Spinal cord (tissue), 10 donors: ENCODE data around the gene TTYH3. TPM values are rescaled to one million over a fixed set of nuclear protein-coding genes. Genes with fewer than 3 reads are reported as not detected.

ENCODE experiments used
- DNase-seq, 6 donors: peaks; one replicate each; pipeline versions ENCODE4 v3.0.0 to v3.0.0-alpha.2; 2013 to 2015; ENCODE audit warnings: low spot score in 6 of 6, low read depth in 4 of 6
- H3K27ac ChIP-seq: one replicate; pipeline ENCODE4 v1.5.1; 2013; ENCODE audit warnings: low read depth, low read length, control low read depth
- H3K27me3 ChIP-seq: one replicate; pipeline ENCODE4 v1.6.1; 2013; ENCODE audit warnings: low read length; ENCODE audit not compliant: control insufficient read depth, insufficient read depth
- H3K36me3 ChIP-seq: one replicate; pipeline ENCODE4 v1.6.1; 2013; ENCODE audit warnings: low read length; ENCODE audit not compliant: control insufficient read depth, insufficient read depth
- H3K4me1 ChIP-seq: one replicate; pipeline ENCODE4 v1.6.1; 2013; ENCODE audit warnings: low read length; ENCODE audit not compliant: control insufficient read depth, insufficient read depth
- H3K4me3 ChIP-seq: one replicate; pipeline ENCODE4 v1.5.1; 2013; ENCODE audit warnings: low read depth, low read length, control low read depth
- H3K9me3 ChIP-seq: one replicate; pipeline ENCODE4 v1.6.1; 2013; ENCODE audit warnings: low read length; ENCODE audit not compliant: control insufficient read depth, insufficient read depth
- WGBS: methylation state at CpG from one replicate; pipeline ENCODE4 v1.1.5; 2013; ENCODE audit warnings: missing lambda C conversion rate; ENCODE audit not compliant: insufficient coverage; 5-methylcytosine and 5-hydroxymethylcytosine counted together
- polyA plus RNA-seq, 2 donors: library from polyadenylated mRNA; unstranded; fragments of 120-200 nt; gene quantifications; one replicate each; pipeline ENCODE4 v1.2.1, GENCODE V29; 2013; ENCODE audit not compliant: insufficient read length in 2 of 2
- total RNA-seq, 2 donors: library from RNA; depleted of rRNA in 1 of 2; stranded (reverse); fragments of 120-200 nt in 1 of 2; fragments of >200 nt in 1 of 2; gene quantifications; one replicate each; pipeline versions ENCODE4 v1.2.3 to v1.2.4, GENCODE V29; 2013 to 2014
- donor health status: healthy.

Gene TTYH3
- total and polyA plus RNA-seq, 4 donors = 26.1 to 218 (median 120) TPM

GRCh38 chr7:2640482-2640830, 8.7 kb downstream of the TTYH3 start:
- peak overlapping the region; percentile 81 for H3K27ac ChIP-seq
- H3K4me1 ChIP-seq = peaks cover 90% of the 10 kb centered on the region
- H3K36me3 ChIP-seq = peaks cover 83% of the 10 kb centered on the region
- H3K27me3 ChIP-seq = no peaks in the 10 kb centered on the region
- 61% methylated on average over 12 of the region's 12 CpGs for WGBS
- no peak overlapping the region for H3K4me3 ChIP-seq
- H3K9me3 ChIP-seq = no peaks in the 10 kb centered on the region
- no peak for DNase-seq

DNA sequence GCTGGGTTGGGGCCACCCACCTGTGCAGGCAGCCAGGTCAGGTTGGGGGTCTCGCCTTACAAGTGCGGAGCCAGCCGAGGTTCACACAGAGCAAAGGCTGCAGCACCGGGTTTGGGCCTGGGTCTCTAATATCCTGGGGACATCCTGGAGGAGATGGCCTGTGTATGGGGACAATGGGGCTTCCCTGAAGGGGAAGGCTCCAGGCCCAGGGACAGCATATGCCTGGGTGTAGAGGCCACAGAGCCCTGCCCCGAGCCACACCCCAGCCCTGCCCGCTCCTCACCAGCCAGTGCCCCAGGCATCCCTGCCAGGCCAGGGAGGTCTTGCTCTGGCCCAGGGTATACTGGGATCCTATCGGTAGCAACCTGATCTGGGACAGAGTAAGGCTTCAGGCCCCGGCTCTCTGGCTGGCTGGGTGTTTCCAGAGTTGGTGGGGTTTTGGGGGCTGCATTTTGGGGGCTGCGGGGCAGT, 9.1 kb downstream of the TTYH3 start:
- DNase-seq = no peak
- H3K27ac ChIP-seq = peak overlapping the region; percentile 81
- peaks cover 83% of the 10 kb centered on the region for H3K36me3 ChIP-seq
- WGBS = 60% methylated on average over 5 of the region's 9 CpGs
- H3K9me3 ChIP-seq = no peaks in the 10 kb centered on the region
- no peak overlapping the region for H3K4me3 ChIP-seq
- no peaks in the 10 kb centered on the region for H3K27me3 ChIP-seq
- H3K4me1 ChIP-seq = peaks cover 90% of the 10 kb centered on the region

GRCh38 chr7:2641406-2642393, 9.9 kb downstream of the TTYH3 start:
- H3K27ac ChIP-seq = peak overlapping the region; percentile 81
- H3K27me3 ChIP-seq = no peaks in the 10 kb centered on the region
- no peaks in the 10 kb centered on the region for H3K9me3 ChIP-seq
- 16% methylated on average over 36 of the region's 39 CpGs for WGBS
- H3K4me1 ChIP-seq = peaks cover 86% of the 10 kb centered on the region
- DNase-seq = peak in 2 of 6 donors; percentile 91 to 93
- no peak overlapping the region for H3K4me3 ChIP-seq
- peaks cover 84% of the 10 kb centered on the region for H3K36me3 ChIP-seq

GRCh38 chr7:2643386-2644219, 11.8 kb downstream of the TTYH3 start:
- Histone ChIP-seq H3K27ac (no peak overlapping the region), H3K4me3 (no peak overlapping the region)
- WGBS = 77% methylated on average over 20 of the region's 29 CpGs

DNA sequence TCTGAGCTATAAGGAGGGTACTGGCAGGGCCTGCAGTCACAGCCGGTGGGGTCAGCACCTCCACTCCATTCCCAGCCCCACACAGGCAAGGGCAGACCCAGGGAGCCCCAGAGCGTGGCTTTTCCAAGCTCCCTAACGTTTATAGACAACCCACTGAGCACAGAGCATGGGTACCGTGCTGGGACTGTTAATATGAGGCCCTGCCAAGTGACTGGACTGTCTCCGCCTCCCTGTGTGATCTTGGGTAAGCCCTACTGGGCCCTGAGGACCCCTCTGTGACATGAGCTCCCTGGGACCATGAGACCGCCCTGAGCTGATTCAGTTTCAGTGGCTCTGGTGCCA, 12.4 kb downstream of the TTYH3 start:
- Histone ChIP-seq H3K4me3 (no peak overlapping the region), H3K4me1 (peaks cover 62% of the 10 kb centered on the region), H3K27ac (peak overlapping the region; percentile 47), H3K27me3 (no peaks in the 10 kb centered on the region), H3K9me3 (no peaks in the 10 kb centered on the region), H3K36me3 (peaks cover 84% of the 10 kb centered on the region)
- peak in 2 of 6 donors; percentile 51 to 55 for DNase-seq
- WGBS = 31% methylated on average over 5 of the region's 6 CpGs

More at GRCh38 chr7:2643386-2644219, 11.8 kb downstream of the TTYH3 start:
- H3K4me1 ChIP-seq = peaks cover 68% of the 10 kb centered on the region
- no peak for DNase-seq
- peaks cover 84% of the 10 kb centered on the region for H3K36me3 ChIP-seq
- no peaks in the 10 kb centered on the region for H3K9me3 ChIP-seq
- H3K27me3 ChIP-seq = no peaks in the 10 kb centered on the region

- Histone ChIP-seq H3K4me3 (no peak overlapping the region), H3K4me1 (peaks cover 57% of the 10 kb centered on the region), H3K36me3 (peaks cover 84% of the 10 kb centered on the region), H3K9me3 (no peaks in the 10 kb centered on the region), H3K27ac (peak overlapping the region; percentile 47), H3K27me3 (no peaks in the 10 kb centered on the region)
- peak in 2 of 6 donors; percentile 47 to 73 for DNase-seq
- 28% methylated on average over 17 of the region's 18 CpGs for WGBS
Observed at GRCh38 chr7:2644562-2645273, 12.9 kb downstream of the TTYH3 start.

DNA sequence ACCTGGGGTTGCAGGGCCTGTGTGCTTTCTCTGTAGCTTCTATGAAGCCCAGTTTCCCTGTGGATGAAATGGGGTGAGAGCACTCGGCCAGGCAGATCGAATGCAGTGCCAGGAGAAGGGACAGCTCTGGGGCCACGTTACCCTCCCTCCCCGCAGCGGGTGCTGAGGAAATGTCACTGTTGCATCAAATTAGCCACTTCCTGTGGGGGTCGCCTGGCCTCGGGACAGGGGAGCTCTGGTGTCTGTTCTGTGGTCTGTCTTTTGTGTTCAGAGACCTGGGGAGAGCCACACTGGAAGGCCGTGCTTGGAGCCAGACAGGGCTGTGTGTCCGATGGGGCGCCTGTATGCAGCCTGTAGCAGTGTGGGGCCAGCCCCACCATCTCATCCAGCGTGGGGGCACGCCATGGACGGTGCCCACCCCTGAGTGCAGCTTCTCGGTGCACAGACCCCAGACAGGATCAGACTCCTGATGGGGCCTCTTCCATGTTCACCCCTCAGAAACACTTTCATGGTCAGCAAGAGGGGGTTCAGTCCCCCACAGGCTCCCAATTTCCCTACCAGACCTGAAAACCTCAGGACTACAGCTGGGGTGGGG, 13.6 kb downstream of the TTYH3 start:
- Histone ChIP-seq H3K27ac (no peak overlapping the region), H3K9me3 (no peaks in the 10 kb centered on the region), H3K27me3 (no peaks in the 10 kb centered on the region), H3K4me1 (peaks cover 50% of the 10 kb centered on the region), H3K4me3 (no peak overlapping the region), H3K36me3 (peaks cover 84% of the 10 kb centered on the region)
- DNase-seq = no peak
- 38% methylated on average over 14 of the region's 14 CpGs for WGBS

- peaks cover 86% of the 10 kb centered on the region for H3K36me3 ChIP-seq
- 74% methylated on average over 10 of the region's 10 CpGs for WGBS
- no peak for DNase-seq
- no peaks in the 10 kb centered on the region for H3K9me3 ChIP-seq
- peaks cover 41% of the 10 kb centered on the region for H3K4me1 ChIP-seq
- H3K27ac ChIP-seq = no peak overlapping the region
- no peak overlapping the region for H3K4me3 ChIP-seq
- no peaks in the 10 kb centered on the region for H3K27me3 ChIP-seq
Observed at GRCh38 chr7:2646336-2646679, 14.5 kb downstream of the TTYH3 start.
